ENCODE data around the gene IL6.

DNA sequence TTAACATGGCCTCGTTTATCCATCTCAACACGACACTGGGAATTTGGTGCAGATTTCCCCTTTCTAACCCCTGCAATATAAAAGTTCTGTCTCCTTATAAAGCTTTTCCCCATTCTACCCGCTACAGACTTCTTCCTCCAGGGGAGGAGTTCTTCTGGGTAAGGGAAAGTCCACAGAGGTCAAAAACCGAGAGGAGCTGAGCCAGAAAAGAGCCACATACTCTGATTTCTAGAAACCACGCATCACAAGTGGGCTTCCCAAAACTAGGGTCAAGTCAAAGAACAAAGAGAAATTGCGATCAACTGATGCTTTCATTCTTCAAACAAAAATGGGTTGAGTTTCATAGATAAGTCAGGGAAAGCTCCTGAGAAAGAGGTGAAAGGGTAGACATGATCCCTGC is 6.8 kb downstream of the IL6 start:
- TF ChIP-seq POLR2AphosphoS5 (IDR thresholded peaks at IDR 0.05; ENCODE audit: low read depth, low read length) (no peak), CTCF (IDR thresholded peaks at IDR 0.05) (no peak), TEAD4 (IDR thresholded peaks at IDR 0.05; ENCODE audit: borderline replicate concordance, insufficient read depth) (no peak), ELF1 (IDR thresholded peaks at IDR 0.05) (no peak), RAD21 (IDR thresholded peaks at IDR 0.05; ENCODE audit: low read length) (no peak), EP300 (IDR thresholded peaks at IDR 0.05; ENCODE audit: borderline replicate concordance in 1 of 2, low read depth in 1 of 2, low read length in 1 of 2) (no peak), FOSL2 (IDR thresholded peaks at IDR 0.05; ENCODE audit: borderline replicate concordance, low read depth) (no peak), MXI1 (IDR thresholded peaks at IDR 0.05; ENCODE audit: low read depth, low read length) (no peak), NFIC (IDR thresholded peaks at IDR 0.05; ENCODE audit: borderline replicate concordance) (no peak), CHD2 (IDR thresholded peaks at IDR 0.05; ENCODE audit: low read length, partially characterized antibody) (no peak)
- TF ChIP-seq, protein P1, sequence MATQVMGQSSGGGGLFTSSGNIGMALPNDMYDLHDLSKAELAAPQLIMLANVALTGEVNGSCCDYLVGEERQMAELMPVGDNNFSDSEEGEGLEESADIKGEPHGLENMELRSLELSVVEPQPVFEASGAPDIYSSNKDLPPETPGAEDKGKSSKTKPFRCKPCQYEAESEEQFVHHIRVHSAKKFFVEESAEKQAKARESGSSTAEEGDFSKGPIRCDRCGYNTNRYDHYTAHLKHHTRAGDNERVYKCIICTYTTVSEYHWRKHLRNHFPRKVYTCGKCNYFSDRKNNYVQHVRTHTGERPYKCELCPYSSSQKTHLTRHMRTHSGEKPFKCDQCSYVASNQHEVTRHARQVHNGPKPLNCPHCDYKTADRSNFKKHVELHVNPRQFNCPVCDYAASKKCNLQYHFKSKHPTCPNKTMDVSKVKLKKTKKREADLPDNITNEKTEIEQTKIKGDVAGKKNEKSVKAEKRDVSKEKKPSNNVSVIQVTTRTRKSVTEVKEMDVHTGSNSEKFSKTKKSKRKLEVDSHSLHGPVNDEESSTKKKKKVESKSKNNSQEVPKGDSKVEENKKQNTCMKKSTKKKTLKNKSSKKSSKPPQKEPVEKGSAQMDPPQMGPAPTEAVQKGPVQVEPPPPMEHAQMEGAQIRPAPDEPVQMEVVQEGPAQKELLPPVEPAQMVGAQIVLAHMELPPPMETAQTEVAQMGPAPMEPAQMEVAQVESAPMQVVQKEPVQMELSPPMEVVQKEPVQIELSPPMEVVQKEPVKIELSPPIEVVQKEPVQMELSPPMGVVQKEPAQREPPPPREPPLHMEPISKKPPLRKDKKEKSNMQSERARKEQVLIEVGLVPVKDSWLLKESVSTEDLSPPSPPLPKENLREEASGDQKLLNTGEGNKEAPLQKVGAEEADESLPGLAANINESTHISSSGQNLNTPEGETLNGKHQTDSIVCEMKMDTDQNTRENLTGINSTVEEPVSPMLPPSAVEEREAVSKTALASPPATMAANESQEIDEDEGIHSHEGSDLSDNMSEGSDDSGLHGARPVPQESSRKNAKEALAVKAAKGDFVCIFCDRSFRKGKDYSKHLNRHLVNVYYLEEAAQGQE (IDR thresholded peaks at IDR 0.05; ENCODE audit: low read depth, low read length), result no peak

Data from SK-N-SH (cell line).